HG03571 (cell line): ENCODE data around the gene KCTD15.

ENCODE experiments used
- ATAC-seq: cut with Tn5 transposase; IDR thresholded peaks from one replicate; pipeline ENCODE4 v1.9.1; 2021; ENCODE audit not compliant: unreplicated experiment

The KCTD15 gene

DNA sequence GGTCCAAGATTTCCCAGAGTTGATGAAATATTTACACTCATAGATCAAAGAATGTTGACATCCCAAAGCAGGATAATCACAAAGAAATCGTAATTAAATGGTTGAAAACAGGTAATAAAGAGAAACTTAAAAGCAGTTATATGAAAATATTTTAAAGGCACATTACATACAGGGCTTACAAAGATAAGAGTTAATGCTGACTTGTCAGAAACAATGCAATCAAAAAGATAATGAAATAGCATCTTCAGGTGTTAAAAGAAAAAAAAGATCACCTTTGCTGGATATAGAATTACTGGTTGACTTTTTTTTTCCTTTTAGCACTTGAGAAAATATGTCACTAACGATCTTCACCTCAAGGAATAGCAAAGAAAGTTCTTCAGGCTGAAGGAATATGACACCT, 48.8 kb downstream of the KCTD15 start:
- no peak for ATAC-seq

GRCh38 chr19:33849551-33850147, 53.0 kb downstream of the KCTD15 start:
- no peak for ATAC-seq

GRCh38 chr19:33859016-33859415, 62.3 kb downstream of the KCTD15 start:
- ATAC-seq = no peak

GRCh38 chr19:33860312-33861090, 63.8 kb downstream of the KCTD15 start:
- ATAC-seq = no peak

- ATAC-seq = no peak
These were observed 65.3 kb downstream of the KCTD15 start for GRCh38 chr19:33861950-33862349.

- no peak for ATAC-seq
These were observed 66.3 kb downstream of the KCTD15 start for GRCh38 chr19:33862981-33863380.

DNA sequence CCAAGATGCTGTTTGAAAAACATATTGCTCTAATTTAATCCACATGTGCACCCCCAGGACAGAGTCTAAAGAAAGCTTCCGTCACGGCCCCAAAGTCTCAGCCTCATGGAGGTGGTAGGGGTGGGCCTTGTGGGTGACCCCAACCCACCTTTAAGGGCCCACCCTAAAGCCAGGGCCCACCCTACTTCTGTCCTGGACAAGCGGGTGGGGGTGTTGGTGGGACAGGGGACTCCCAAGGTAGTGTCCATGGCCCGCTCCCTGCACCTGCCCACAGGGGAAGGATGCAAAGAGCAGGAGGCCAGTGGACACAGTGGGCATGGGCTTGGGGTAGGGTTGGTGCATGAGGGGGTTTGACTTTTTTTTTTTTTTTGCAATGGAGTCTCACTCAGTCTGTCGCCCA, 66.8 kb downstream of the KCTD15 start:
- no peak for ATAC-seq

DNA sequence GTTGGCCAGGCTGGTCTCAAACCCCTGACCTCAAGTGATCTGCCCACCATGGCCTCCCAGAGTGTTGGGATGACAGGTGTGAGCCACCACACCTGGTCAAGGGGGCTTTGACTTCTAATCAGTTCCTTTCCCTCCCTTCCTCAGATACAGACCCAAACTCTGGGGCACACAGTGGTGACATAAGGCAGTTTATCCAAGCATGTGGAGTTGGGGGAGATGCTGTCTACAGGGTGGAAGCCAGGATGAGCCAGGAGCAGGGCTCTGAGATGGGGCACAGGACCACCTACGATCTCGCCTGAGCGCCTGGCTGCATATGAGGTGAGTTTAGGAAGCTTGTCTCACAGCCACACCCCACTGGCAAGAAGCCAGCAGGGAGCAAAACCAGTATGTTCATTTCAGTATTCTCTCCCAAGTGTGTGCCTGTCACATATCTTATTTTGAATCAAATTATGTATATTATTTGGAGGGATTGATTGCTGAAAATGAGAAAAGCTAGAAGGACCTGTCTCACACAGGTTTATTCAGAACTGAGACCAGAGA, 67.7 kb downstream of the KCTD15 start:
- no peak for ATAC-seq

GRCh38 chr19:33865306-33865705, 68.6 kb downstream of the KCTD15 start:
- ATAC-seq = no peak
